Measurements from ENCODE around the gene WDR20.

DNA sequence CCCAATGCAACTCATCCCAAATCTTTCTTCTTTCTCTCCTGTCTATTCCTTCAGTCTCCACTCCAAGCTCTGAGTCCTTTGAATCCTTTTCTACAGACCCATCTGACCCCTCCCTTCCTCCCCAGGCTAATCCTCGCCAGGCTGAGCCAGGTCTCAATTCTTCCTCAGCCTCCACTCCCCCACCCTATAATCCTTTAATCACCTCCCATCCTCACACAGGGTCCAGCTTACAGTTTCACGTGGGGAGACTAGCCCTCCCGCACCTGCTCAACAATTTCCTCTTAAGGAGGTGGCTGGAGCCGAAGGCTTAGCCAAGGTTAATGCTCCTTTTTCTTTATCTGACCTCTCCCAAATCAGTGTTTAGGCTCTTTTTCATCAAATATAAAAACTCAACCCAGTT lies 101.5 kb downstream of the WDR20 start:
- TF ChIP-seq CTCF (IDR thresholded peaks at IDR 0.05) (no peak), POLR2A (IDR thresholded peaks at IDR 0.05) (no peak)

Data from esophagus squamous epithelium (tissue), 4 donors.